H9 (cell line): ENCODE data around the gene FRAS1. TPM values are rescaled to one million over a fixed set of nuclear protein-coding genes. Genes with fewer than 3 reads are reported as not detected.

Experiments used
- DNase-seq: peaks from one replicate; pipeline ENCODE4 v3.0.0-alpha.2; 2017
- H2AFZ ChIP-seq: one replicate; pipeline ENCODE4 v1.6.1; 2013; ENCODE audit warnings: mild to moderate bottlenecking, low read length, control low read depth, moderate library complexity
- H2AK5ac ChIP-seq: 2 replicates; pipeline ENCODE4 v1.6.1; 2013; ENCODE audit warnings: low read length, control low read depth, mixed read lengths; ENCODE audit not compliant: insufficient read length
- H2BK120ac ChIP-seq: one replicate; pipeline ENCODE4 v1.6.1; 2013; ENCODE audit warnings: low read depth, mild to moderate bottlenecking, low read length, control low read depth, inconsistent platforms; ENCODE audit not compliant: poor library complexity, severe bottlenecking
- H2BK12ac ChIP-seq: 2 replicates; pipeline ENCODE4 v1.6.1; 2013; ENCODE audit warnings: low read length, control low read depth, mixed read lengths, low read depth; ENCODE audit not compliant: insufficient read length
- H2BK15ac ChIP-seq: 2 replicates; pipeline ENCODE4 v1.6.1; 2013; ENCODE audit warnings: low read depth, low read length, control low read depth
- H2BK20ac ChIP-seq: one replicate; pipeline ENCODE4 v1.6.1; 2013; ENCODE audit warnings: low read depth, mild to moderate bottlenecking, low read length, control low read depth, inconsistent platforms; ENCODE audit not compliant: poor library complexity, severe bottlenecking
- H2BK5ac ChIP-seq: 2 replicates; pipeline ENCODE4 v1.6.1; 2013; ENCODE audit warnings: low read length, control low read depth, mixed read lengths; ENCODE audit not compliant: insufficient read length
- H3K14ac ChIP-seq: 2 replicates; pipeline ENCODE4 v1.6.1; 2013; ENCODE audit warnings: low read length, control low read depth; ENCODE audit not compliant: insufficient read depth
- H3K18ac ChIP-seq: 2 replicates; pipeline ENCODE4 v1.6.1; 2013; ENCODE audit warnings: low read depth, mild to moderate bottlenecking, mixed read lengths, low read length, control low read depth; ENCODE audit not compliant: insufficient read length
- H3K23ac ChIP-seq: 2 replicates; pipeline ENCODE4 v1.6.1; 2013; ENCODE audit warnings: low read length, control low read depth, mixed read lengths, low read depth; ENCODE audit not compliant: insufficient read length
- H3K23me2 ChIP-seq: 2 replicates; pipeline ENCODE4 v1.6.1; 2013; ENCODE audit warnings: low read depth, mild to moderate bottlenecking, mixed read lengths, low read length, control low read depth; ENCODE audit not compliant: insufficient read length, poor library complexity, severe bottlenecking
- H3K27ac ChIP-seq: 2 replicates; pipeline ENCODE4 v1.5.1; 2013; ENCODE audit warnings: low read length, control low read depth, mixed read lengths, low read depth; ENCODE audit not compliant: insufficient read length
- H3K27me3 ChIP-seq: 2 replicates; pipeline ENCODE4 v1.6.1; 2013; ENCODE audit warnings: low read length, control low read depth, inconsistent platforms; ENCODE audit not compliant: insufficient read depth
- H3K4ac ChIP-seq: 2 replicates; pipeline ENCODE4 v1.6.1; 2013; ENCODE audit warnings: low read depth, mild to moderate bottlenecking, control low read depth, inconsistent platforms, low read length, moderate library complexity
- H3K4me1 ChIP-seq: 2 replicates; pipeline ENCODE4 v1.6.1; 2013; ENCODE audit warnings: low read length, control low read depth, inconsistent platforms; ENCODE audit not compliant: insufficient read depth
- H3K4me2 ChIP-seq: 2 replicates; pipeline ENCODE4 v1.6.1; 2013; ENCODE audit warnings: low read length, control low read depth, mixed read lengths; ENCODE audit not compliant: insufficient read length, insufficient read depth
- H3K56ac ChIP-seq: 2 replicates; pipeline ENCODE4 v1.6.1; 2013; ENCODE audit warnings: low read depth, mild to moderate bottlenecking, mixed read lengths, low read length, control low read depth; ENCODE audit not compliant: insufficient read length
- H3K79me1 ChIP-seq: 2 replicates; pipeline ENCODE4 v1.6.1; 2013; ENCODE audit warnings: low read depth, mild to moderate bottlenecking, moderate library complexity, low read length, control low read depth, inconsistent platforms; ENCODE audit not compliant: insufficient read depth, poor library complexity, severe bottlenecking
- H3K79me2 ChIP-seq: 2 replicates; pipeline ENCODE4 v1.6.1; 2013; ENCODE audit warnings: low read length, control low read depth, inconsistent platforms; ENCODE audit not compliant: insufficient read depth
- H3K9ac ChIP-seq: 2 replicates; pipeline ENCODE4 v1.6.1; 2013; ENCODE audit warnings: low read length, control low read depth, mixed read lengths; ENCODE audit not compliant: insufficient read length; ENCODE audit errors: extremely low read depth
- H3K9me3 ChIP-seq: one replicate; pipeline ENCODE4 v1.6.1; 2013; ENCODE audit warnings: low read depth, low read length, inconsistent platforms; ENCODE audit not compliant: control insufficient read depth
- H3T11ph ChIP-seq: one replicate; pipeline ENCODE4 v1.6.1; 2013; ENCODE audit warnings: mild to moderate bottlenecking, low read length, control low read depth, inconsistent platforms
- H4K20me1 ChIP-seq: one replicate; pipeline ENCODE4 v1.6.1; 2013; ENCODE audit not compliant: control insufficient read depth, insufficient read length, insufficient read depth
- H4K5ac ChIP-seq: 2 replicates; pipeline ENCODE4 v1.6.1; 2013; ENCODE audit warnings: low read depth, mild to moderate bottlenecking, mixed read lengths, low read length, control low read depth; ENCODE audit not compliant: insufficient read length
- H4K8ac ChIP-seq: replicated peaks from 2 replicates; pipeline ENCODE4 v1.6.1; 2013; ENCODE audit warnings: low read length, control low read depth, mixed read lengths, low read depth; ENCODE audit not compliant: insufficient read length
- H4K91ac ChIP-seq: 2 replicates; pipeline ENCODE4 v1.6.1; 2013; ENCODE audit warnings: low read depth, mild to moderate bottlenecking, moderate library complexity, mixed read lengths, low read length, control low read depth; ENCODE audit not compliant: insufficient read length
- H3K27ac Mint-ChIP-seq, 3 experiments: 2 replicates in 2 of 3; 3 replicates in 1 of 3; pipeline ENCODE4 v1.8.0; 2020 to 2021; ENCODE audit warnings: mixed read lengths in 3 of 3, mild to moderate bottlenecking in 1 of 3, moderate library complexity in 1 of 3
- H3K27me3 Mint-ChIP-seq: 2 replicates; pipeline ENCODE4 v1.8.0; 2021; ENCODE audit warnings: low read depth, mild to moderate bottlenecking, moderate library complexity, mixed read lengths
- H3K36me3 Mint-ChIP-seq, 3 experiments: 2 replicates in 2 of 3; 3 replicates in 1 of 3; pipeline ENCODE4 v1.8.0; 2020 to 2021; ENCODE audit warnings: low read depth in 3 of 3, mixed read lengths in 3 of 3; ENCODE audit not compliant: insufficient read depth in 1 of 3
- H3K4me1 Mint-ChIP-seq, 2 experiments: 2 replicates each; pipeline ENCODE4 v1.8.0; 2020; ENCODE audit warnings: mixed read lengths in 2 of 2
- H3K4me3 Mint-ChIP-seq, 2 experiments: 2 replicates in 1 of 2; 3 replicates in 1 of 2; pipeline ENCODE4 v1.8.0; 2020 to 2021; ENCODE audit warnings: mild to moderate bottlenecking in 2 of 2, mixed read lengths in 2 of 2, moderate library complexity in 1 of 2
- H3K9me3 Mint-ChIP-seq, 2 experiments: 2 replicates in 1 of 2; 3 replicates in 1 of 2; pipeline ENCODE4 v1.8.0; 2020; ENCODE audit warnings: mild to moderate bottlenecking in 2 of 2, mixed read lengths in 2 of 2, moderate library complexity in 1 of 2
- CTCF ChIP-seq: fragments of 200-600 bp; sonication (generic); conservative IDR thresholded peaks from 3 replicates; pipeline ENCODE4 v1.8.0; 2021; ENCODE audit warnings: antibody characterized with exemption, mild to moderate bottlenecking
- WGBS: extraction: QIAGEN DNeasy Blood & Tissue Kit; methylation state at CpG from one replicate; pipeline ENCODE4 v1.1.7; 2013; ENCODE audit warnings: missing lambda C conversion rate, low lambda C conversion rate, mixed read lengths; ENCODE audit not compliant: insufficient read length; ENCODE audit errors: extremely low coverage; 5-methylcytosine and 5-hydroxymethylcytosine counted together
- total RNA-seq: library from RNA; stranded (reverse); gene quantifications from 2 replicates; pipeline ENCODE4 v1.2.1, GENCODE V29; 2021

FRAS1 gene
- total RNA-seq, 1 experiment from 2014 or later = 58.5 TPM

- no peak overlapping the region for H3K27ac Mint-ChIP-seq
These were observed 240.1 kb downstream of the FRAS1 start for GRCh38 chr4:78297116-78297800.

More at GRCh38 chr4:78297116-78297800, 240.1 kb downstream of the FRAS1 start:
- Histone ChIP-seq H3K79me1 (no peaks in the 10 kb centered on the region), H3K23me2 (no peaks in the 10 kb centered on the region), H3K9ac (no peak overlapping the region), H2BK15ac (no peak overlapping the region), H2BK12ac (no peak overlapping the region), H3K27ac (no peak overlapping the region), H2BK5ac (no peak overlapping the region), H3K23ac (no peak overlapping the region), H3K27me3 (no peaks in the 10 kb centered on the region), H4K91ac (no peak overlapping the region), H3K14ac (no peak overlapping the region), H4K8ac (no peak overlapping the region), H2BK120ac (no peak overlapping the region), H4K5ac (no peak overlapping the region), H2AFZ (no peak overlapping the region), H3K9me3 (no peaks in the 10 kb centered on the region), H3K4ac (no peak overlapping the region), H3K56ac (no peak overlapping the region), H3T11ph (no peak overlapping the region), H3K4me2 (no peak overlapping the region), H2AK5ac (no peak overlapping the region), H2BK20ac (no peak overlapping the region), H4K20me1 (no peaks in the 10 kb centered on the region), H3K4me1 (no peaks in the 10 kb centered on the region), H3K79me2 (no peaks in the 10 kb centered on the region), H3K18ac (no peak overlapping the region)
- DNase-seq = no peak
- Mint-ChIP-seq H3K4me1 (peaks cover 10% of the 10 kb centered on the region in 2 experiments), H3K4me3 (no peak overlapping the region), H3K27me3 (no peaks in the 10 kb centered on the region), H3K36me3 (peaks cover 31 to 34% (median 33%) of the 10 kb centered on the region in 3 experiments), H3K9me3 (peaks cover 0 to 9% of the 10 kb centered on the region in 2 experiments; a peak in 4 of 5 replicates)
- WGBS = no CpG with 5 or more reads among the region's 3 CpGs
- TF ChIP-seq CTCF = no peak
